ENCODE measurements around the gene DDX3Y. TPM values are rescaled to one million over a fixed set of nuclear protein-coding genes. Genes with fewer than 3 reads are reported as not detected.

Gene DDX3Y
- 35.1 and 43.3 TPM in 2 replicates for total RNA-seq (2014; rRNA removed; shearing (Covaris generic))
- 37.0 and 50.4 TPM in 2 replicates for polyA plus RNA-seq (2015; cell fraction: cytosol; rRNA removed)
- polyA plus RNA-seq (2015; cell fraction: nucleus; rRNA removed): 368 and 370 TPM in 2 replicates

GRCh38 chrY:12904618-12905516 is at the start of gene DDX3Y:
TSS of gene DDX3Y (plus strand) at chrY:12904868. CDS start at chrY:12904937, 69 bp downstream.
- peak; percentile 91 for DNase-seq (ENCODE audit: low read depth)

GRCh38 chrY:12855791-12856275 is 48.8 kb upstream of the DDX3Y start:
- DNase-seq (ENCODE audit: low read depth): no peak

GRCh38 chrY:12867960-12868359 is 36.7 kb upstream of the DDX3Y start:
- no peak for DNase-seq (ENCODE audit: low read depth)

- no peak for DNase-seq (ENCODE audit: low read depth)
Observed at GRCh38 chrY:12896973-12897372, 7.7 kb upstream of the DDX3Y start.

- no peak for DNase-seq (ENCODE audit: low read depth)
Observed at GRCh38 chrY:12898604-12899003, 6.1 kb upstream of the DDX3Y start.

- peak; percentile 65 for DNase-seq (ENCODE audit: low read depth)
Observed at GRCh38 chrY:12905517-12905872, 827 bp downstream of the DDX3Y start.

GRCh38 chrY:12905895-12906294 is 1.2 kb downstream of the DDX3Y start:
- peak; percentile 1 for DNase-seq (ENCODE audit: low read depth)

GRCh38 chrY:12913541-12913940 is 8.9 kb downstream of the DDX3Y start:
- DNase-seq (ENCODE audit: low read depth): no peak

GRCh38 chrY:12928043-12928442 is 23.4 kb downstream of the DDX3Y start:
- peak; percentile 37 for DNase-seq (ENCODE audit: low read depth)

GRCh38 chrY:12941725-12942687 is 37.3 kb downstream of the DDX3Y start:
- no peak for DNase-seq (ENCODE audit: low read depth)

Other genes starting within 250 kb of the DDX3Y start
- 3.6 and 5.4 TPM in 2 replicates for gene USP9Y, start 203.6 kb upstream of the DDX3Y start, total RNA-seq (2014; rRNA removed; shearing (Covaris generic))

All from HT1080 (cell line).